Measurements from ENCODE around the gene OR2L3.

GRCh38 chr1:247998811-247999210 lies 47.8 kb upstream of the OR2L3 start:
- TF ChIP-seq POLR2A (IDR thresholded peaks at IDR 0.05) (no peak), POLR2AphosphoS5 (IDR thresholded peaks at IDR 0.05) (no peak)
- TF ChIP-seq, protein P1, sequence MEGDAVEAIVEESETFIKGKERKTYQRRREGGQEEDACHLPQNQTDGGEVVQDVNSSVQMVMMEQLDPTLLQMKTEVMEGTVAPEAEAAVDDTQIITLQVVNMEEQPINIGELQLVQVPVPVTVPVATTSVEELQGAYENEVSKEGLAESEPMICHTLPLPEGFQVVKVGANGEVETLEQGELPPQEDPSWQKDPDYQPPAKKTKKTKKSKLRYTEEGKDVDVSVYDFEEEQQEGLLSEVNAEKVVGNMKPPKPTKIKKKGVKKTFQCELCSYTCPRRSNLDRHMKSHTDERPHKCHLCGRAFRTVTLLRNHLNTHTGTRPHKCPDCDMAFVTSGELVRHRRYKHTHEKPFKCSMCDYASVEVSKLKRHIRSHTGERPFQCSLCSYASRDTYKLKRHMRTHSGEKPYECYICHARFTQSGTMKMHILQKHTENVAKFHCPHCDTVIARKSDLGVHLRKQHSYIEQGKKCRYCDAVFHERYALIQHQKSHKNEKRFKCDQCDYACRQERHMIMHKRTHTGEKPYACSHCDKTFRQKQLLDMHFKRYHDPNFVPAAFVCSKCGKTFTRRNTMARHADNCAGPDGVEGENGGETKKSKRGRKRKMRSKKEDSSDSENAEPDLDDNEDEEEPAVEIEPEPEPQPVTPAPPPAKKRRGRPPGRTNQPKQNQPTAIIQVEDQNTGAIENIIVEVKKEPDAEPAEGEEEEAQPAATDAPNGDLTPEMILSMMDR (IDR thresholded peaks at IDR 0.05): no peak
